Activated CD8-positive, alpha-beta memory T cell treated with anti-CD3 and anti-CD28 coated beads for 4 hours (primary cell): ENCODE data around the gene SAA4.
"Not testable (repeated sequence)": the region's sequence is repeated elsewhere in the genome, so short reads cannot be mapped to it uniquely, and the experiment has no call there.

Experiments used
- DNase-seq, 2 donors: peaks; one replicate each; pipeline ENCODE4 v3.0.0-alpha.2; 2020; ENCODE audit warnings: low read depth in 2 of 2

SAA4 gene

DNA sequence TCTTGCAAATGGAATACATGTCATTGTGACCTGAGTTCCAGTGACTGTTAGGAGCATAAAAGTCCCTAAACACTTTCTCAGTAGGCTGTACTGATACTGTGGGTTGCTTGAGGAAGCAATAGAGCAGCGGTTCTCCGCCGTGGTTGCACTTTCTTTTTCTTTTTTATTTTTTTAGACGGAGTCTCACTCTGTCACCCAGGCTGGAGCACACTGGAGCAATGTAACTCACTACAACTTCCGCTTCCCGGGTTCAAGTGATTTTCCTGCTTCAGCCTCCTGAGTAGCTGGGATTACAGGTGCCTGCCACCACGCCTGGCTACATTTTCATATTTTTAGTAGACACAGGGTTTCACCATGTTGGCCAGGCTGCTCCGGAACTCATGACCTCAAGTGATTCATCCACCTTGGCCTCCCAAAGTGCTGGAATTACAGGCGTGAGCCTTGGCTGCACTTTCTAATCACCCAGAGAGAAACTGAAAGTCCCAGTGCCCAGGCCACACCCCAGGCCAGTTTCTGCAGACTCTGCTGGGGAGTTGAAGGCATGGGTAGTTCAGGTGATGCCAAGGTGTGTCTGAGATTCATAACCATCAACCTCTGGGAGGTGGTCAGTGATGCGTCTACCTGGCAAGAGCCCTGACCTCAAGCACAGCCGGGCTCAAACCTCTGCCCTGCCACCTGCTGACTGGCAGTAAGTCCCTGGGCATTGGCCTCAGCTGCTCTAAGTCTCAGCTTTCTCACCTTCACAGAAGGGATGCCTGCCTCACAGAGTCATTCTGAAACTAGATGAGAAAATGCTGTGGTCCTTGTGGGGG is 10.0 kb upstream of the SAA4 start:
- DNase-seq = not testable (repeated sequence)

DNA sequence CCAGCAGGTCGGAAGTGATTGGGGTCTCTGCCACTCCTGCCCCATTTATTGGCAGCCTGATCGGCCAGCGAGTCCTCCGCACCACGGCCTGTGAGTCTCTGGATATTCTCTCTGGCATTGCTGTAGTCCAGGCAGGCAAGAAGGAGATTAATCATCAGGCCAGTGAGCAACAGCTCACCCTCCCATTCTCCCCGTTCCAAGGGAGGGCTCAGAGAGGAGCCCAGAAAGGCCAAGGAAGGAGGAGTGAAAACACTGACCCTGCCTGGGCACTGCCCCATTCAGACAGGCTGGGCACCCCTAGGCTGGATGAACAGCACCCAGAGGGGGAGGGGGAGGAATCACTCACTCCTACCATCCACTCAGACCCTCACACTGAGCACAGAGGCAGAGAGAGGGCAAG is 8.8 kb upstream of the SAA4 start:
- no peak for DNase-seq

DNA sequence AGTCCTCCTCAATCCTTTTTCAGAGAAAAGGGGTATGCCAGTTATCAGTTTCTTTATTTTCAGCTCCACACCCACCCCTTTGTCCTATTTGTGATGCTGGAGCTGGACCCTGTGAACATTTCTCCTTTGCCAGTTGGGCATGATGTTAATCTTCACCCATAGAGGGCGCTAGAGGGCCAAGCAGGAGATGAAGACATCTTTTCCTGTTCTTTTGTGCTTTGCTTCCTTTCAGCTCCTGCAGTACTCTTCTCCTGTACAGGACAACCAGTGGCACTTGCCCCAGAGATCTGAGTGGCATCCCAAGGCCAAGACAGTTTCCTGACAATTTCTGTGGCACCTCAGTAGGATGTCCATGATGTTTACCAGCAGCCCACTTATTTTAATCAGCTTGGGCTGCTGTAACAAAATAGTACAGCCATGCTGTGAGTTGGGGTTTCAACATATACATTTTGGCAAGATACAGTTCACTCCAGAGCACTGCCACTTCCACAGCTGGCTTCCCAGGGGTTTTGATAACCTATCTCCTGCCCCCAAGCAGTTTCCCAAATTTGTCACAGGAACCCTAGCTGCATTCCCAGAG is 7.3 kb upstream of the SAA4 start:
- peak; percentile 14 to 22 for DNase-seq

DNA sequence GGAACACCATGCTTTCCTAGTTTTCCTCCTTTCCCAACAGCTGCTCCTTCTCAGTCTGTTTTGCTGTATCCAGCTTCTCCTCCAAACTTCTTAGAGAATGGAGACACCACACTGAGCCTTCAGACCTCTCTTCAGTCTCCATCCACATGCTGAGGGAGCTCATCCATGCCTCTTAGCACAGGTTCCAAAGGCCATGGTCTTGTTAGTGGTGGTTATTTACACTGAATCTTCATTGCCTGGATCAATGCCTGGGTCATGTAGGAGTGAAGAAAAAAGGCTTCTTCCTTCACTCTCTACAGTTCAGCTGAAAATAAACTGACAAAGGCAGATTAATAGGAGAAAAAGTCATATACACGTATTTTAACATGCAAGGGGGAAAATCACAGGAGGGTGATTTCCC is 3.1 kb upstream of the SAA4 start:
- no peak for DNase-seq

DNA sequence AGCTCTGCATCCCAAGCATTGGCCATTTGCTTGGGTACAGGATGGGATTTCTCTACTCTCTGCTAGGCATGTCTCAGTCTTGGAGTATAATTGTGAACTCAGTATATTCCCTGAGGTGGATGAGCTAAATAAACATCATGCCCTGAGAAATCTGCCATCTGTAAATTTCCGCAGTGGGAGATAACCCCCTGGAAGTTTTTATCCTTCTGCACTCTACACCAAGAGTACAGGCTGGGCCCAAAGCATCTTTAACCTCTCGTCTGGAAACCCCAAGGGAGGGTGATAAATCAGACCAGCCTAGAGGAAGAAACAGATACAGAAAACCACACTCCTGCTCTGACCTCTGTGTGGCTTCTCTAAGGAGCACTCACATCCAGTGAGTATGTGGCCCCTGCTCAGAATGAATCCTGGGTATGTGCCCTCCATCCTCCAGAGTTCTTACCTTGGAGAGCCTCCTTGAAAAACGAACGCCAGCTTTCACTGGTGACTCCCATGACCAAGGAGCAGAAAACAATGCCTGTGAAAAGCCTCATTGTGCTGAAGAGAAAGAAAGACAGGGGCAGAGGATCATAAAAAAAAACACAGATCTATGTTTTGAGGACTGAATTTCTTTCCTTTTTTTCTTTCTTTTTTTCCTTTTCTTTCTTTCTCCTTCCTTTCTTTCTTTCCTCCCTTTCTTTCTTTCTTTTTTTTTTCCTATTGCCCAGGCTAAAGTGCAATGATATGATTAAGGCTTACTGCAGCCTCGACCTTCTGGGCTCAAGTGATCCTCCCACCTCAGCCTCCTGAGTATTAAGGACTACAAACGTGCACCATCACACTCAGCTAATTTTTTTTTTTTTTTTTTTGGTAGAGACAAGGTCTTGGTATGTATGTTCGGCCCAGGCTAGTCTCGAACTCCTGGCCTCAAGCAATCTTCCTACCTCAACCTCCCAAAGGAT is 938 bp downstream of the SAA4 start:
- DNase-seq = no peak

DNA sequence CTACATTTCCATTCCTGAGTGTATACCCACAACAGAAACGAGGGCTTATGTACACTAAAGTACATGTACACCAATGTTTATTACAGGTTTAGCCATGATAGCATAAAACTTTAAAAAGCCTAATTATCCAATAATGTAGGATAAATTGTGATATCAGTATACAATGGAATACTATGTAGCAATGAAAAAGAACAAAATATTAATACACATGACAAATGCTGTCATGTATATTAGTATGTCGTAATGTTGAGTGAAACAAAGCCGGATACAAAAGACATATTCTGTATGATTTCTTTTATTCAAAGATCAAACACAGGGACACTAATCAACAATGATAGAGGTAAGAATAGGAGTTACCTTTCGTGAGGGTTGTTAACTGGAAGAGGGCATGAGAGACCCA is 2.7 kb downstream of the SAA4 start:
- no peak for DNase-seq

DNA sequence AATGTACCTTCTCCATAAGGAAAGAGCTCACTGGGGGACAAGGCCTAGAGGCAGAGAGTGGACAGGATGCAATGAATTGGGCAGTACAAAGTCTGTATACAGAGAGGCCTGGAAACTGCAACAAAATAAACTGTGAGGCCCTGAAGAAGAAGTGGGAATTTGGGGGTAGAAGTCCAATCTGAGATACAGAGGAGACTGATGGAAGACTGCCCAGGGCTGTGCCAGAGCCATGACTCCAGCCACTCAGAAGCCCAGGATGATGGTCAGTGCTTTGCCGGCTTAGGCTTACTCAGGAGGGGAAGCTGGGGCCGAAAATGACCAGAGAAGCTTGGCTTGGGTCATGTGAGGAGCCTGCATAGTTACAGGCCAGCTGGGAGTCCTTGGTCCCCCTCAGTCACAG is 5.7 kb downstream of the SAA4 start:
- DNase-seq = no peak

DNA sequence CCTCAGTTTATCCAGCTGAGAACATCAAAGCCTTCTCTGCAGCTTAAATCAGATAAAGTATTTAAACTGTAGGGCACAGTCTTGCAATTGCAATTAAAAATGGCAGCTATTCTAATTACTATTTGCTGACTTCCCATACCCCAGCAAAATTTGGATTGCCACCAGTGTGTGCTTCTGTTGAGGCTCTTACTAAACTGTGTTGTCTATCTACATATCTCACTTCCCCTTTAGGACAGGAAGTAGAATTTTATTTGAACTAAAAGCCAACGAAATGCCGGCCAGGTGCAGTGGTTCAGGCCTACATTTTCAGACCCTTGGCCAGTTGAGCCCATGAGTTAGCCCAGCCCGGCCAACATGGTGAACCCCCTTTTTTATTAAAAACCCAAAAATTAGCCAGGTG is 7.1 kb downstream of the SAA4 start:
- DNase-seq = no peak

DNA sequence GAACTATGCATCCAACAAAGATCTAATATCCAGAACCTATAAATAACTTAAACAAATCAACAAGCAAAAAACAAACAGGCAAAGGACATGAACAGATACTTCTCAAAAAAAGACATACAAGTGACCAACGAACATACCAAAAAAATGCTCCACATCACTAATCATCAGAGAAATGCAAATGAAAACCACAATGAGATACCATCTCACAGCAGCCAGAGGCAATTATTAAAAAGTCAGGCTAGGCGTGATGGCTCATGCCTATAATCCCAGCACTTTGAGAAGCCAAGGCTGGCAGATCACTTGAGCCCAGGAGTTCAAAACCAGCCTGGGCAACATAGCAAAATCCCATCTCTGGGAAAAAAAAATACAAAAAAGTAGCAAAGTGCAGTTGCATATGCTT is 10.7 kb downstream of the SAA4 start:
- DNase-seq = no peak

DNA sequence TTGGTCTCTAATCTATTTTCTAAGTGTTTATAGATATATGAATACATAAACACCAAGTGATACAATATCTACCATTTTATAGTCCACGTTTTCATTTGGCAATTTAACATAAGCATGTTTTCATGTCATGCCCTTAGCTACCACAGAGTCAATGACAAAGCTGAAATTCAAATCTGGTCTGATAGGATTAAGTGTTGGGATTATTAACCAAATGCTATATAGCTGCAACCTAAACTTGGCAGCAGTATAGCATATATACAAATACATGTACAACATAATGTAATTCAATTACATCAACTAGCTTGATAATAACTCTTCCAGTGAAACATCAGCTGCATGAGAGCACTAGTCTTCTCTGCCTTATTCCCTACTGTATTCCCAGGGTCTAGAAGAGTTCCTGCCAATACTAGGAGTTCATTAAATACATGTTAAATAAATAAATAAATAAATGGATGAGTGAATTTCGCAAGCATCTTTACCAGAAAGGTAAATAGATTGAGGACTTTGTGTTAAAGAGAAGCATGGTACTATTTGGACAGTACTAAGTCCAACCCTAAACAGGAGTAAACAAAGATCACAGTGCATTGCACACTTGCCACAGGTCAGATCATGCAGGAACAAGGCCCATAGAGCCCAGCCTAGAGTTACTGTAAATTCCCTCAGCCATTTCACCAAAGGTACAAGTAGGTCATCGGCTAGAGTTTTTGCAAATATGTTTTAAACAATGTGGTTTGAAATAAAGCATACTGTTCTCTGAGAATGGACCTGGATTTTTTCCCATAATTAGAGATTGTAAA is 12.8 kb downstream of the SAA4 start:
- no peak for DNase-seq

DNA sequence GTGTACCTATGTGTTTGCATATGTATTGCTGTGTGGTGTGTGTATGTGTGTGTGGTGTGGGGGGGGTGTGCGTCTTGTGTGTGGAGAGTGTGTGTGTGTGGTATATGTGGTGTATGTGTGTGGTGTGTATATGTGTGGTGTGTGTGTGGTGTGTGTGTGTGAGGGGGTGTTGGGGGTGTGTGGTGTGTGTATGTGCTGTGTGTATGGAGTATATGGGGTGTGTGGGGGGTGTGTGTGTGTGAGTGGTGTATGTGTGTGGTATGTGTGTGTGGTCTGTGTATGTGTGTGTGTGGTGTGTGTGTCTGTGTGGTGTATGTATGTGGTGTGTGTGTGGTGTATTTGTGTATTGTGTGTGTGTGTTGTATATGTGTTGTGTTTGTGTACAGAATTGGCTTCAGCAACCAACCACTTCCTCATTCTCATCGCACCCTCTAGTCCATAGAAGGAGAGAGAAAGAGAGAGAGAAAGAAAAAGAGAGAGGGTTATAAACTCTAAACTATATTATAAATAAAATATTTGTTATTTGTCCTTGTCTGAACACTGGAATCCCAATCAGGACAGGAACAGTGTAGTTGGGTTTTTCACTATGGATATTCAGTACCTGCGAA is 13.7 kb downstream of the SAA4 start:
- DNase-seq = no peak

DNA sequence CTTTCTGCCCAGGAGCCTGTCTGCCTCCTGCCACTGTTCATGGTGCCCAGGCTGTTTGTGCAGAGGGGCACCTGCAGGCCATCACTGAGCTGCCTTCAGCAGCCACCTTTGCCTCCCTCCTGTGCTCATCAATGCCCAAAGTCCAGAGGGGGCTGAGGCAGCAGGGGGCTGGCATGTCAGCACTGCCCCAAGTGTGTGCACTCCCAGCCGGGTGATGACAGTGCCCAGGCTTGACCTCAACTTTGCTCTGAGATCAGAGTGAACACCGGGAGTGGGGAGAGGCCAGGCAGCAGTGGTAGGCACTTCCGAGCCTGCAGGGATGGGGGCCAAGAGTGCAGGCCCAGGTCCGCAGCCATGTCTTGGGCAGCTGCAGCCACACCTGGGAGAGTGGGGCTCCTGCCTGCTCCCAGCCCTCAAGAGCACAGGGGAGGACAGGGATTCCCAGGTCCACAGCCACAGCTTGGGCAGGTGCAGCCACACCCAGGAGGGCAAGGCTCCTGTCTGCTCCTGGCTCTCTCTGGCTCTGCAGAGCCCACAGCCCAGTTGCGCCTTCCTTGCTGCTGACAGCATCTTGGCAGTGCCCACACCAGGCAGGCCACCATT is 15.2 kb downstream of the SAA4 start:
- DNase-seq = no peak

DNA sequence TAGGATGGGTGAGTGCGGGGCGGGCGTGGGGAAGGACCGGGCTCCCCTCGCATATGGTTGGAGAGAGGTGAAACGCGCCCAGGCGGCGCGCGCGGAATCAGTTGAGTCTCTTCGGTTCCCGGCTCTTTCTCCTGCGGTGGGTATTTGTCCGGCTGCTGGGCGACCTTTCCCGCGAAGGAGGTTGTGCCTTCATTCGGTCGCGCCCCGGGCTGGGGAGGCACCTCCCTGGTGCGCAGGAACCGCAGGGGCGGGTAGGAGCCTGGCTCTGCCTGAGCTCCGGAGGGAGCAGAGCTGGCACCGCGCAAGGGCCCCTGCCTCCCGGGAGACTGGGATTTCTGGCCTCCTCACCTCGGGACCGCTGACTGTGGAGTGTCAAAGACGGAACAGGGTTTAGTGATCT is 27.5 kb downstream of the SAA4 start:
- DNase-seq = no peak

DNA sequence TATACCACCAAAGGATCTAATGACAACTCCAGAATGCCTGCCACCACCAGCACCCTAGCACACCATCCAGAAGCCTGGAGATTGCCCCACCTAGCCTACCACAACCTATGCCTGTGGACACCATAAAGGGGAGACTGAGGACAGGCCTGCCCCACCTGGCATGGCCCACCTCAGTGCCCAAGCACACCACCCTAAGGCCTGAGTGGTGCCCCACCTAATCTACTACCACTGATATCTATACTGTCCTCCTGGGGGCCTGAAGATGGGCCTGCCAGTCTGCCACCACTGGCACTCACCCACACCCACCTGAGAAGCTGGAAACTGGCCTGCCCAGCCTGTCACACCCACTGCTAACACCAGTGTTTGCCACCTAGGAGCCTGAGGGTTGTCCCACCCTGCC is 31.8 kb downstream of the SAA4 start:
- DNase-seq = no peak

DNA sequence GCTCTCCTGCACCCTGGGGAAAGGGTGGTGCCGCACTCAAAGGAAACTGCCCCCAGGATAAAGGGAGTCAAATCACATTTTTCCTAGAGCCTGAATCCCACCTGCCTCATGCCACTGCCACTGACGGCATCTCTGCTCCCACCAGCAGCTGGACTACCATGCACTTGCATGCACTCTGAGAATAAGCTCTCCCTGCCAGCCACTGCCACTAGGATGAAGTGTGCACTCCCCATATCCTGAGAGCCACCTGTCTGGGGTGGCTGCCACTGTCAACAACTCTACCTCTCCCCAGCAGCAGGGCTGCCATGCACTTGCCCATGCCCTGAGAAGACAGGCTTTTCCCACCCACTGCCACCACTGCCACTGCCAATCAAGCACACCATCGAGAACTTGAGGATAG is 32.4 kb downstream of the SAA4 start:
- DNase-seq = no peak

DNA sequence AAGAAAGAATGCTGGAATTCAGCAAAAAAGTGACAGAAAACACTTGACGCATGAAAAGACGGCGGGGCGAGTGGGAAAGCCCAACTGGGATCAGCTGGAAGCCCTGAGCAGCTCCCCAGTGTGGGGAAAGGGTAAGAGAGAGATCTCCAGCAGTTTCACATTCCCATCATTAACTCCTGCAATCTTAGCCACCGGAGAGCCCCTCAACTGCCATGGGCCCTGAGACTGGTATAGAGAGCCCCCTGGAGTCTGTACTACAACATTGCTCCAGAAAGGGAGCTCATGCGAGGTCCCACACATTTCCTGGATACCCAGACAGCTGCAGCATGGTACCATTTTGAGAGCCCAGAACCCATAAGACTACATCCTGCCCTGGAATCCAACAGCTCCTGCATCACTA is 32.9 kb downstream of the SAA4 start:
- DNase-seq = no peak

DNA sequence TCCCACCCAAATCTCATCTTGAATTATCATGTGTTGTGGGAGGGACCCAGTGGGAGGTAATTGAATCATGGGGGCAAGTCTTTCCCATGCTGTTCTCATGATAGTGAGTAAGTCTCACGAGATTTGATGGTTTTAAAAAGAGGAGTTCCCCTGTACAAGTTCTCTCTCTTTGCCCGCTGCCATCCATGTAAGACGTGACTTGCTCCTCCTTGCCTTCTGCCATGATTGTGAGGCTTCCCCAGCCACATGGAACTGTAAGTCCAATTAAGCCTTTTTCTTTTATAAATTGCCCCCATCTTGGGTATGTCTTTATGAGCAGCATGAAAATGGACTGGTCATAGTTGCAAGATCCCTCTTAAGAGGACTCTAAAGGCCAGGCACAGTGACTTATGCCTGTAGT is 38.9 kb downstream of the SAA4 start:
- not testable (repeated sequence) for DNase-seq

DNA sequence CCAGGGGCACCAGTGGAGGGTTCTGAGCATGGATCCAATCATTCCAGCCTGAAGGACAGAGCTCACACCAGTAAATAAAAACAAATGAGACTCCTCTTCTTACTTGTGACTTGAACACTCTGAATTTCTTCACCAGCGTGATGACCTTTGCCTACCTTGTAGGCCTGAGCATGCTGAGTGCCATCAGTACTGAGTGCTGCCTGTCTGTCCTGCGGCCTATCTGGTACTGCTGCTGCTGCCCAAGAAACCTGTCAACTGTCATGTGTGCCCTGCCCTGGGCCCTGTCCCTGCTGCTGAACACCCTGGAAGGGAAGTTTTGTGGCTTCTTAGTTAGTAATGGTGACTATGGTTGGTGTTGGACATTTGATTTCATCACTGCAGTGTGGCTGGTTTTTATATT is 40.1 kb downstream of the SAA4 start:
- no peak for DNase-seq

DNA sequence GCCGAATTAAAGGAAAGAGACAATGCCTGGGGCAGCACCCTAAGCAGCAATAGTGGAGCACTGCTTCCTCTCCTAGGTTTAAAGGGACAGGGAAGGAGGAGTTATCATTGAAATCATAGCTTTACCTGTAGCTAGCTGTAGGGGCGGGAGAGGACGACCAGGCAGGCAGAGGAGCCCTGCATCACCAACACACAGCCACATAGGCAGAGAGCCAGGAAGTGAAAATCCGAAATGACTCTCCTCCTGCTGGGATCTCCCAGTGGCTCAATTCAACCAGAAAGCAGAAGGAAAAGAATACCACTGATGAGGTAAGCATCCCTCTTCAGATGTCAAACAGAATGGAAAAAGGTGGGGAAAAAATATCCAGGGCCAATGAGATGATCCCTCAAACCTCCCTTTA is 43.6 kb downstream of the SAA4 start:
- no peak for DNase-seq

DNA sequence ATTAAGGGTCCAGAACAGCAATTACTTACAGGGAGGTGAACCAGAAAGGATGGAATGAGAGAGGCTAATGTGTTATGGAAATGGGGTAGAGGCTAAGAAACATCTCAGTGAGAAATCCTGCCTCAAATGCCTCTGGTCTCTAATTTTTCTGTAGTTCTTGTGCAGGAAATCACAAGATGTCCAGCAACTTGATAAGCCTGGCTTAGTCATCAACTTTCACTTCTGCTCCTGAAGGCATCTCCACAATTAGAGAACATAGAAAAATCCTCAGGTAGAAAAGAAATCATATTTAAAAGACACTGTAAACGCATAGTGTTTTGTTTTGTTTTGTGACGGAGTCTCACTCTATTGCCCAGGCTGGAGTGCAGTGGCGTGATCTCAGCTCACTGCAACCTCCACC is 45.2 kb downstream of the SAA4 start:
- DNase-seq = no peak
